Measurements from ENCODE around the gene ZNF280B.
"Not testable (repeated sequence)": the region's sequence is repeated elsewhere in the genome, so short reads cannot be mapped to it uniquely, and the experiment has no call there.

The ZNF280B gene

DNA sequence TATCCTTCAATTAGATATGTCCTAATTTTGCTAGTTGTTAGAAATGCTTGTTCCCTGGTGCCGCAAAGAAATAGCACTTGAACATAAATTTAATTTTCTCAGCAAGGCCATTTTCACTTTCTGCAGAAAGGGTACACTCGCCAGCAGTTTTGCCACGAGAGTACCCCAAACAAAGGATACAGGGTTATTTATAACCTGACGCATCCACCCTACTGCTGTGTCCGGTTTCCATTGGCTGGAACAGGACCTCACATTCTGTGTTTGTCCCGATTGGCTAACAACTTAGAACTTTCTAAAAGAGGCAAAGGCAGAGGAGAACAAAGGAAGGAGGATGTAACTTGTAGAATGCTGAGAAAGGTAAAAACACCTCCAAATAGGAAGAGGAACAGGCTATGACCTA is 1.4 kb upstream of the ZNF280B start:
- not testable (repeated sequence) for DNase-seq (ENCODE audit: low read depth in 3 of 3)

DNA sequence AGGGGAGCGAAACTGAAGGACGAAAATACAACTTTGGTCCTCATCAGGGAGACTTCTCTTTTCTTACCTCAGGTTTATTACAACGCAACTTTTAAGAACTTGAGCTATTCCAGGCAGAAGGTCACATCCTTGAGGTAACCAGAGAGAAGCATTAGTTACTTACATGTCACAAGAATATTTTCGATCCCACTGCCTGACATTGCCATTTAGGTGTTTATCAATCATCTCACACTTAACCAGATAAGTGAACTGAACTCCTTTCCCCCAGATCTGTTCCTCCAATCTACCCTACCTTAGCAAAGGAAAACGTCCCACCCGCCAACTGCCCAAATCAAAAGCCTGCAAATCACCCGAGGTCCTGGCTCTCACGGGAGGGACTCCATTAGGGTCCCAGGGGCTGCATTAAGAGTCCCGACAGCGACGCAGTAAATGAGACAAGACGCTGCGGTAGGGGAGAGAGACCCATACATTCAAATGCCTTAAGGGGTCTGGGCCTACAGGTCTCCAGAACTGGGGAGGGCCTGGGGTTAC is 734 bp downstream of the ZNF280B start:
- DNase-seq (ENCODE audit: low read depth in 3 of 3) = no peak

DNA sequence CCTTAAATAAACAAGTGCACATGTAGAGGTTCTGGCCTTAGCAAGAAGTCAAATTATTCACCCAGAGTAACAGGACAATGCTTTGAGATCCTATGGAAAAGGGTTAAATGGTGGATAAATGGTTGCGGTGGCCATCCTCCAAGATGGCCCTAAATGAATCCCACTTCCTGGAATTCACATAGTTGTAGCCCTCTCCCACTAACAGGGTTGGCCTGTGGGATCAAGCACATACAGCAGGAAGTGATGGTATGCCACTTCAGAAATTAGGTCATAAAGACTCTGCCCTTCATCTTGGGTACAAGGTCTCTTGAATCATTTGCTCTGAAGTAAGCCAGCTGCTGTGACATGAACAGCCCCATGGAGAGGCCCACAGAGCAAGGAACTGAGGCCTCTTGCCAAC is 1.8 kb downstream of the ZNF280B start:
- DNase-seq (ENCODE audit: low read depth in 3 of 3) = no peak

DNA sequence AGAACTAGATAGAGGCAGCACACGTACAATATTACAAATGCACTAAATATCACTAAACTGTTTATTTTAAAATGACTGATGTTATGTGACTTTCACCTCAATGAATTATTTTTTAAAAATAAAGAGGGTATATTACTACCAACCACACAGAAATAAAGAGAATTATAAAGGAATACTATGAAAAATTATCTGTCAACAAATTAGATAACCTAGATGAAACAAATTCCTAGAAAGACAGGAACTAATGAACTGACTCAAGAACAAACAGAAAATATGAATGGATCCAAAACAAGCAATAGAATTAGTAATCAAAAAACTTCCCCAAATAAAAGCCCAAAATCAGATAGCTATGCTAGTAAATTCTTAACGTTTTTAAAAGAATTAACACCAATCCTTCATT is 10.3 kb downstream of the ZNF280B start:
- no peak for DNase-seq (ENCODE audit: low read depth in 3 of 3)

DNA sequence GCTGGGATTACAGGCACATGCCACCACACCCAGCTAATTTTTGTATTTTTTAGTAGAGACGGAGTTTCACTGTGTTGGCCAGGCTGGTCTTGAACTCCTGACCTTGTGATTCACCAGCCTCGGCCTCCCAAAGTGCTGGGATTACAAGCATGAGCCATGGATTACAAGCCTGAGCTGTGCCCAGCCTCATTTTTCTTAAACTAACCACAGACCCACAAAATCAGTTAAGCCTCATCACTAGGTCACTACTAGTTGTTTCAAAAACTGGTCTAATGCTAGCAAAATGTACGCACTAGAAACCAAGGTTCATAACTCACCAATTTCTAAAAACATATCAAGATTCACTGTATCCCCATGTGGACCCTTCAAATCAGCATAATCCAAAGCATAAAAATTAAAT is 17.0 kb downstream of the ZNF280B start:
- not testable (repeated sequence) for DNase-seq (ENCODE audit: low read depth in 3 of 3)

DNA sequence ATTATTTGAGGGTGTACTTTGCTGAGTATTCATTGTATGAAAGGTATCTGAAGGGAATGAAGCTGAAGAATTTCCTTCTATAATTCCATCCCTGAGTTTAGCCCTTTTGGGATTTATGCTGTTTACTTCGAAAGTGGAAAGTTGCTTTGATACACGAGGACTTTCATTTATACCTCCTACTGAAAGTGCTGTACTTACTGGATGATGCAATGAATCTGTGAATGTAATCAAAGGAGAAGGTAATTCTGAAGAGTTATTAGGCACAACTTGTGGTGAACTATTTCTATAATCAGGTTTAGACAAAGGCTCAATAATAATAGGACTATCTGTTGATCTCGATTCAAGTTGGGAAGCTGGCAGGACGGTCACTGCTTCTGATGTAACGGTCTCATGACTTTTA is 19.8 kb downstream of the ZNF280B start:
- DNase-seq (ENCODE audit: low read depth in 3 of 3) = no peak

DNA sequence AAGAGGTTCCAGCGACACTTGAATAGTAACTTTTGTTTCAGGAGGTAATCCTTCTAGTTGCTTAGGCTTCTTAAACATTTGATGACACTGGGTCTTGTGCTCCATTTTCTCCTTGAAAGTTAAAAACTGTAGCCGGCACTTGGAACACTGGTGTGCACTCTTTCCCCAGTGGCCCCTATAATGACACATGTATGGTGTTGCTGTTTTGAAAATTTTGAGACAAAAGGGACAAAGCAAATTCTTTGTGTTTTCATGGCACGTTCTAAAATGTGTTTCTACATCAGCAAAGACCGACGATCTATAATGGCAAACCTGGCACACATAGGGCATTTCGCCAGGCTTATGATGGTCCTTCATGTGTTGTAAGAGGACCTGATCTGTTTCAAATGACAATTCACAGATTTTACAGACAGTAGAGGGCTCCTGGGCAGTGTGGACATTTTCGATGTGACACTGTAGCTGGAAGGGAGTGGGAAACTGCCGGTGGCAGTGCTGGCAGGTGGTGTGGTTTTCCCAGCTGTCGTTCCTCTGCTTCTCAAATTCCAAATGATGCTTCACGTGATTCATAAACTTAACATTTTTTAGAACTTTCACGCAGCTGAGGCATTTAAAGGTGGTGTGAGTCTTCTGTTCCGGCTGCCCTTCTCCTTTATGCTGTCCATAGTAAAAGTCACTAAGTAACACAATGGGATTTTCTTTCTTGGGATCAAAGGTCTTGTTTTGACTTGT is 20.5 kb downstream of the ZNF280B start:
- no peak for DNase-seq (ENCODE audit: low read depth in 3 of 3)

DNA sequence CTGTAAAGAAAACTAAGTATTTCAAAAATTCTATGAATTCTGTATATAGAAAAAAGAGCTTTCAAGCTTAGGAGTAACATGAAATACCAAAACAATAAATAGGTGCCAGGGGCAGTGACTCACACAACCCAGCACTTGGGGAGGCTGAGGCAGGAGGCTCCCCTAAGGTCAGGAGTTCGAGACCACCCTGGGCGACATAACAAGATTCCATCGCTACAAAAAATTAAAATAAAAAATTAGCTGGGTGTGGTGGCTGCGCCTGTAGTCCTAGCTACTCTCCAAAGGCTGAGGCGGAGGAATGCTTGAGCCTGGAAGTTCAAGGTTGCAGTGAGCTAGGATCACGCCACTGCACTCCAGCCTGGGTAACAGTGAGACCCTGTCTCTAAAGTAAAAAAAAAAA is 21.5 kb downstream of the ZNF280B start:
- no peak for DNase-seq (ENCODE audit: low read depth in 3 of 3)

DNA sequence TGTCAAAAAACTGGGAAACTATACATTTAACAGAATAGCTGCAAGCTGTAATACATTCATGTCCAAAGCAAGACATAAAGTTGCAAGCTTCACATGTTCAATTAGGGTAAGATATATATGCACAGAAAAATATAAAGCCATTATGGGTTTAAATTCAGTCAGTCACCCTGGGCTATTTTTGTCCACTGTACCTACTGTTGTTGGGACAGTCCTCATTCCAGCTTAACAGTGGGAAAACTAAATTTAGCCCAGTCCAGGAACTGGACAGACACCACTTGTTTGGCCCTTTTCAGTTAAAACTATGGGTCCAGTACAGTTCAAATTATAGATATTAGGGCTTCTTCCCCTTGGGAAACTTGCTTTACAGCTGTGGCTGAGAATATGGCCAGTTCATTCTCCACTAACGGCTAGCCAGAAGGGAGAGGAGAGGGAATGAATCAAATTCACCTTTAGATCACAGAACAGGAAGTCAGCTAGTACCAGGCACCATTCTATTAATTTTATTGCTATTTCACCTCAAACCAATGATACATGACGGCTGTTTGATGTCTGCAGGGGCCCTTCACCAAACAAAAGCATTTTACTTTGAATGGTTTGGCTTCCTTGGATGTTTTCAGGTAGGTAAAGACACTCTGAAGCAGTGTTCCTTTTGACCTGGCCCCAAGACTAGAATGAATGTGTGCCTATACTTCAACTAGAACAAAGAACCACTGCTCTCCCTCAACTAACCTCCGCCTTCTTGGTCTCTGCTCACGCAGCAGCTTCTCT is 22.2 kb downstream of the ZNF280B start:
- DNase-seq (ENCODE audit: low read depth in 3 of 3) = no peak

DNA sequence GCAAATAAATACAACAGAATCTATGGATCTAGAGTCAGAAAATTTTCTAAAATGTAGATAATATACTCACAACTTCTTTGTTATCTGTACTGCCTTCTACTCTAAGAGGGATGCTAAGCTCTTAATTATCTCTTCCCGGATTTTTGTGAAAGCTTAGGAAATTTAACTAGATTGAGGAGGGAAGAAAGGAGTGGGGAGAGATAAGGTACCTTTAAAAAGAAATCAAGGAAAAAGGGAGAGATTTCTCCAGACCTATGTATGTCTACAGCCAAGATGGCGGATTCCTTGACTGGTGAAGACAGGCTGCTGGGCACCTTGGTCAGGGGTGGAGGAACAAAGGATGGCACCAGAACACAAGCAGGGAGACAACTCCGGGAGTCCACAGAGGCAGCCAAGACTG is 23.0 kb downstream of the ZNF280B start:
- DNase-seq (ENCODE audit: low read depth in 3 of 3) = no peak

DNA sequence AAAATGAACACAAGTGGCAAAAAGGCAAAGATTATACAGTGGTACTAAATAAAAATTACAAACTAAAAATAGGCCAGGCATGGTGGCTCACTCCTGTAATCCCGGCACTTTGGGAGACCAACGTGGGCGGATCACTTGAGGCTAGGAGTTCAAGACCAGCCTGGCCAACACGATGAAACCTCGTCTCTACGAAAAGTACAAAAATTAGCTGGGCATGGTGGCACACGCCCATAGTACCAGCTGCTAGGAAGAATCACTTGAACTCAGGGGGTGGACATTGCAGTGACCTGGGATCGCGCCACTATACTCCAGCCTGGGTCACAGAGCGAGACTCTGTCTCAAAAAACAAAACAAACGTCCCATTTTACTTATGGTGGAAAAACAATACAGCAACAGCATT is 24.5 kb downstream of the ZNF280B start:
- DNase-seq (ENCODE audit: low read depth in 3 of 3) = no peak

DNA sequence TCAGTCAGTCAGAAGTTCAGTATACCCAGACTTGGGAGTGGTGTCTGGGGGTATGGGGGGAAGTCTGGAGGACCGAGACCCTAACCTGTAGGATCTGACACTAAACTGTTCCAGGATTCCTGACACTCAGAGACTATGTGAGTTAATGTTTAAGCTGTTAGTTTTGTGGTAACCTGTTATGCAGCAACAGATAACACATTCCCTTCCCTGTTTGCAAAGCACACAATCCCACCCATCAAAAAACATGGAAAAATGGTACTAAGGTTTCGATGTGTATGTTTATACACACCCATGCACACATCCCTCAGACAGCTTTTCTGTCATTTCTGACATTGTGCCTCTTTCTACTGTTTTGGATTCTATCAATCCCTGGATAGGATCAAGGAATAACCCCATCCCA is 27.6 kb downstream of the ZNF280B start:
- no peak for DNase-seq (ENCODE audit: low read depth in 3 of 3)

DNA sequence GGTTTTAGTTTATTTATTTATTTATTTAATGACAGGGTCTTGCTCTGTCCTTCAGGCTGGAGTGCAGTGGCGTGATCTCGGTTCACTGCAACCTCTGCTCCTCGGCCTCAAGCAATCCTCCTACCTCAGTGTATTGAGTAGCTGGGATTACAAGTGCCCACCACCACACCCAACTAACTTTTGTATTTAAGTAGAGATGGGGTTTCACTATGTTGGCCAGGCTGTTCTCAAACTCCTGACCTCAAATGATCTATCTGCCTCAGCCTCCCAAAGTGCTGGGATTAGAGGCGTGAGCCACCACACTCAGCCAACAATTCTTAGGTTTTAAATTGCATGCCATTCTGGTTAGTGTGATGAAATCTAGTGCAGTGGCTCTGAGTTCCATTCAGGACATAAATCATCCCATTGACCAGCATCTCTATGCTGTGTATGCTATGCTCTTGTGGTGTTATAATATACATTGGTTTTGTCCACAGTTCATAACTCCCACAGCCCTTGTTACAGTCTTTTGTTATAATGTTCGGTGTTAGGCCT is 28.5 kb downstream of the ZNF280B start:
- no peak for DNase-seq (ENCODE audit: low read depth in 3 of 3)

DNA sequence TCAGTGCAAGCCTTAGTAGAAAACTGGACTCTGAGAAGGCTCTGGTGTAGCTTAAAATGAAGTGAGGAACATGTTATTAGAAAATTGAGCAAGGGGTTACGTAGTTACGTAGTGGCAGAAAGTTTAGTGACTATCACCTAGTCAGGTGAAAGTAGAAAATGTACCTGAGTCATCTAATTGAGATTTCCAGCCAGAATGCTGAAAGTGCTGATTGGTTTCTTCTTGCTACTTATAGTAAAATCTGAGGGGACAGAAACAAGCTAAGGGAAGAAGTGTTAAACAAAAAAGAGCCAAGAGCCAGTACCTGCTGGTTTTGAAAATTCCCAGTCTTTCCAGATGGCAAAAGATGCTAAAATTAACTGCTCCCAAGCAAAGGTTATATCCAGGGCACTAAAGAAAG is 29.4 kb downstream of the ZNF280B start:
- no peak for DNase-seq (ENCODE audit: low read depth in 3 of 3)

DNA sequence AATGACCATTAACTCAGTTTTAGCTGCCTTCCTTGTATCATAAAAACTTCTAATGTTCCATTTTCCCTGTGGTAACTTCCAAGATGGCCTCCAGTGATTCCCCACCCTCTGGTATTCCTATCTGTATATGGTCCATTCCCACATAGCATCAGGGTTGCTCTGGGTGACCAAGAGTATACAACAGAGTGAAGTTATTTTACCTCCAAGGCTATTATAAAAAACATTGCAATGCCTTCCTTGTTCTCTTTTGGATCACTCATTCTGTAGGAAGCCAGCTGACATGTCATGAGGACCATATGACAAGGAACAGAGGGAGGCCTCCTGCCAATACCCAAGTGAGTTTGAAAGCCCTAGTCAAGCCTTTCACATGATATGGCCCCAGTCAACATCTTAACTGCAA is 30.1 kb downstream of the ZNF280B start:
- no peak for DNase-seq (ENCODE audit: low read depth in 3 of 3)

DNA sequence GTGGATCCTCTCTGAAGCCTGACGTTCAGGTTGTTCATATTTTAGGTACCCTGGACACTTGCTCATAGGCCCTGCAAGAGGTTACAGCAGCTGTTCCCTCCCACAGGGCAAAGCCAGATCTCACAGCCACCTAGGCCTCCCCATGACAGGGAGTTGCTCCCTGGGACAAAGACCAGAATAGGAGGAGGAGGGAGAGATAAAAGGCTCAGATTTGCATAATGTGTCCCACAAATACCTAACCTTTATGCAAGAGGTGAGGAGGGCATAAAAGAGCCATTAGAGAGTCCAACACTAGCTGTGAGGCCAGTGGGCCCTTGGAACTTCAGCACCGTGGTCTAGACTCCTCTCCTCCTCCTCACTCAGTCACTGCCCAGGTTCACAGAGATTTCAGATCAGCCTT is 33.8 kb downstream of the ZNF280B start:
- DNase-seq (ENCODE audit: low read depth in 3 of 3) = no peak

DNA sequence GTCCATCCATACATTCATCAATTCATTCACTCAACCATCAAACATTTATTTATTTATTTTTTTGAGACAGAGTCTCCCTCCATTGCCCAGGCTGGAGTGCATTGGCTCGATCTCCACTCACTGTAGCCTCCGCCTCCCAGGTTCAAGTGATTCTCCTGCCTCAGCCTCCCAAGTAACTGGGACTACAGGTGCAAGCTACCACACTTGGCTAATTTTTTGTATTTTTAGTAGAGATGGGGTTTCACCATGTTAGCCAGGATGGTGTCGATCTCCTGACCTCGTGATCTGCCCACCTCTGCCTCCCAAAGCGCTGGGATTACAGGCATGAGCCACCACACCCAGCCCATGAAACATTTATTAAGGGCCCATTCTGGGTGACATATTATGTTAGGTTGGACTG is 37.4 kb downstream of the ZNF280B start:
- not testable (repeated sequence) for DNase-seq (ENCODE audit: low read depth in 3 of 3)

DNA sequence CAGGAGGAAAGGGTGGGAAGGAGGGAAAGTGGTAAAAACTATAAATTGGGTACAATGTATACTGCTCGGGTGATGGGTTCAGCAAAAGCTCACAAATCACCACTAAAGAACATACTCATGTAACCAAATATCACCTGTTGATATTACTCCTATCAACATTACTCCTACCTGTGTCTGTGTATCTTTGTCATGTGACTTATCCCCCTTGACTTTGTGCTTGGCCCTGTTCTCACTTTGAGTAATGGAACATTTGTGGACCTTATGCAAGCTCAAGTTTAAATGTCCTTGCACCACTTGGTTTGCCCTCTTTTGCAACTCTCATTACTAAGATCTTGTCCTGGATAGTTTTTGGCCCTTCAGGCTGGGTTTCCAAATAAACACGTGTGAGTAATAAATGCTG is 39.0 kb downstream of the ZNF280B start:
- DNase-seq (ENCODE audit: low read depth in 3 of 3) = no peak

DNA sequence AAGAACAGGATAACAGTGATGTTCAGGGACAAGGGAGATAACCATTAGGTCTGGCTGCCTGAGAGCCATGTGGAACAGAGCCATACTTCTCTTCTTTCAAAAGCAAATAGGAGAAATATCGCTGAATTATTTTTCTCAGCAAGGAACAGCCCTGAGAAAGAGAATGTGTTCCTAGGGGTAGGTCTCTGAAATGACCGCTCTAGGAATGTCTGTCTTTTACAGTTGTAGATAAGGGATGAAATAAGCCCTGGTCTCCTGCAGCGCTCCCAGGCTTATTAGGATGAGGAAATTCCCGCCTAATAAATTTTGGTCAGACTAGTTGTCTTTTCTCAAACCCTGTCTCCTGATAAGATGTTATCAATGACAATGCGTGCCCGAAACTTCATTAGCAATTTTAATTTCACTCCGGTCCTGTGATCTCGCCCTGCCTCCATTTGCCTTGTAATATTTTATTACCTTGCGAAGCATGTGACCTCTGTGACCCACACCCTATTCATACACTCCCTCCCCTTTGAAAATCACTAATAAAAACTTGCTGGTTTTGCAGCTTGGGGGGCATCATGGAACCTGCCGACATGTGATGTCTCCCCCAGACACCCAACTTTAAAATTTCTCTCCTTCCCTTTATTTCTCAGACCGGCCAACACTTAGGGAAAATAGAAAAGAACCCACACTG is 39.6 kb downstream of the ZNF280B start:
- DNase-seq (ENCODE audit: low read depth in 3 of 3) = not testable (repeated sequence)

DNA sequence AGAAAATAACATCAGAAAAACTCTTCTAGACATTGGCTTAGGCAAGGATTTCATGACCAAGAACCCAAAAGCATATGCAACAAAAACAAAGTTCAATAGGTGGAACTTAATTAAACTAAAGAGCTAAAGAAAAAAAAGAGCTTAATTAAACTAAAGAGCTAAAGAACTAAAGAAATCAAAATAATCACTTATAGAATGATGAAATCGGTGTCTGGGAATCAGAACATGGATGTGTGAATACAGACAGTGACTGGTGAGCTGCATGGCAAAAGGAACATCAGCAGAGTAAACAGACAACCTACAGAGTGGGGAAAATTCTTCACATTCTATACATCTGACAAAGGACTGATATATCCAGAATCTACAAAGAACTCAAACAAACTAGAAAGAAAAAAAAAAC is 41.4 kb downstream of the ZNF280B start:
- DNase-seq (ENCODE audit: low read depth in 3 of 3) = no peak

DNA sequence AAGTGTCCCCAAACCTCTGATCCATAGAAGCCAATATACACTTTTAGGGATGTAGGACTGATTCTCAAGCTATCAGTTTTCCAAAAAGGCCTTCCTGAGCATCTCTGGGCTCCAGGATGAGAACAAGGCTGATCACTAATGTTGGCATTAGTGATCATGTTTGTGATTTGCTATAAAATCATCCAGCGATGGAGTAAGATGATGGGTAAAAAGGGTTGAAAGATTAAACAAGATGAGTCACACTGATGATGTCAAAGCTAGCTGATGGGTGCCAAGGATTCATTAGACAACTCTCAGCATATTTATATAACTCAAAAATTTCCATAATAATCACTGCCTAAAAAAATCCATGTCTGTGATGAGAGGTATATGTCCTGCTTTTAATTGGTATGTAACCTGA is 42.8 kb downstream of the ZNF280B start:
- no peak for DNase-seq (ENCODE audit: low read depth in 3 of 3)

DNA sequence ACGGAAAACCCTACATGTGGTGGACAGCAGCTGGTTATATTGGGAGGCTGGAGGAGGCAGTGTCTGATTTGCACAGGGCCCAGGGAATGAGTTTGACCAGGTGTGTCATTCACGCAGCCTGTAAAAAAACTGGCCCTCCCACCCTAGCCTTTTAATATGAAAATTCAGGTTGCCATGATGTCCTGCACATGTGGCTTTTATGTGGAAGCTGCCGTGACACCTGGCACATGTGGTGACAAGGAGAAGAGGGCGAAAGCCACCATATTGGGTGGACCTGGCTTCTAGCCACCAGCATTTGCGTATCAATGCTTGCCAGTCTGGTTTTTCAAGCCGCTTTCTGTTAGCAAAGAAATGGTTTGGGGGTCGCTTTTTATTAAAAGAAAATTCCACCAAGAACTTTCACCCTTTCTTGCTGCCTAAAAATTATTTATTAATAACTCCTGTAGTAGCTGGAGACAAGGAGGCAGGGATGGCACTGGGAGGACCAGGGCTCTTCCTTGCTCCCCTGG is 43.4 kb downstream of the ZNF280B start:
- DNase-seq (ENCODE audit: low read depth in 3 of 3) = no peak
